ENCODE data around the gene DPM2.

- no peak for TF ChIP-seq SMC3 (IDR thresholded peaks at IDR 0.05; ENCODE audit: low read depth, low read length)
- no peak for TF ChIP-seq POLR2A (IDR thresholded peaks at IDR 0.05; ENCODE audit: low read depth, low read length)
- no peak for TF ChIP-seq CTCF (conservative IDR thresholded peaks at IDR 0.05; ENCODE audit: low read depth, low read length)
- TF ChIP-seq CEBPB (IDR thresholded peaks at IDR 0.05; ENCODE audit: low read depth, low read length): no peak
- TF ChIP-seq RFX5 (IDR thresholded peaks at IDR 0.05; ENCODE audit: low read depth, low read length): no peak
- TF ChIP-seq FOS (IDR thresholded peaks at IDR 0.05; ENCODE audit: low read depth, low read length): no peak
- no peak for TF ChIP-seq MXI1 (IDR thresholded peaks at IDR 0.05; ENCODE audit: borderline replicate concordance, low read depth, low read length)
- no peak for TF ChIP-seq RAD21 (IDR thresholded peaks at IDR 0.05; ENCODE audit: low read length)
- TF ChIP-seq CHD1 (IDR thresholded peaks at IDR 0.05; ENCODE audit: low read depth, low read length): no peak
- no peak for TF ChIP-seq MAFK (IDR thresholded peaks at IDR 0.05; ENCODE audit: low read depth, low read length)
- no peak for TF ChIP-seq ELK1 (IDR thresholded peaks at IDR 0.05; ENCODE audit: borderline replicate concordance, low read depth, low read length)
- no peak for TF ChIP-seq RCOR1 (IDR thresholded peaks at IDR 0.05; ENCODE audit: insufficient replicate concordance, low read length)
- TF ChIP-seq MAZ (IDR thresholded peaks at IDR 0.05; ENCODE audit: borderline replicate concordance, low read depth, low read length): no peak
Measured at GRCh38 chr9:127934248-127934647, 3.4 kb downstream of the DPM2 start.

Data from IMR-90 (cell line).